Tibial nerve (tissue), 4 donors: ENCODE data around the gene IQSEC1. TPM values are rescaled to one million over a fixed set of nuclear protein-coding genes. Genes with fewer than 3 reads are reported as not detected.
A peak's percentile ranks its signal among the peaks of the same experiment; 100 is the strongest.

Source experiments
- DNase-seq, 2 donors: peaks; one replicate each; pipeline ENCODE4 v3.0.0-alpha.2; 2019; ENCODE audit warnings: low spot score in 2 of 2
- H3K27ac ChIP-seq, 4 donors: fragments of 200-600 bp; sonication (generic) in 3 of 4; one replicate each; pipeline ENCODE4 v1.5.1; 2017 to 2019; ENCODE audit warnings: mild to moderate bottlenecking in 1 of 4
- H3K27me3 ChIP-seq, 2 donors: fragments of 200-600 bp; sonication (generic) in 1 of 2; one replicate each; pipeline versions ENCODE4 v1.5.1 to v1.6.0; 2017 to 2019
- H3K36me3 ChIP-seq, 3 donors: fragments of 200-600 bp; sonication (generic); one replicate each; pipeline ENCODE4 v1.5.1; 2018 to 2019
- H3K4me1 ChIP-seq, 4 donors: fragments of 200-600 bp; sonication (generic) in 3 of 4; one replicate each; pipeline ENCODE4 v1.5.1; 2017 to 2019
- H3K4me3 ChIP-seq, 4 donors: fragments of 200-600 bp; sonication (generic) in 3 of 4; one replicate each; pipeline ENCODE4 v1.5.1; 2017 to 2019; ENCODE audit warnings: mild to moderate bottlenecking in 1 of 4, moderate library complexity in 1 of 4
- H3K9me3 ChIP-seq, 4 donors: fragments of 200-600 bp; sonication (generic) in 3 of 4; one replicate each; pipeline ENCODE4 v1.5.1; 2017 to 2019
- CTCF ChIP-seq, 5 experiments: fragments of 200-600 bp in 3 of 5; fragments of 450-650 bp in 2 of 5; sonication (generic) in 3 of 5; IDR thresholded peaks; one replicate each; pipeline ENCODE4 v1.5.1; 2016 to 2019; ENCODE audit warnings: antibody characterized with exemption in 5 of 5, mild to moderate bottlenecking in 3 of 5, moderate library complexity in 2 of 5
- EP300 ChIP-seq, 2 donors: sonication (generic); formaldehyde crosslinking; IDR thresholded peaks; one replicate each; pipeline ENCODE4 v1.6.1; 2017; ENCODE audit warnings: antibody characterized with exemption in 2 of 2, mild to moderate bottlenecking in 1 of 2
- POLR2A ChIP-seq, 2 donors: fragments of 450-650 bp; IDR thresholded peaks; one replicate each; pipeline ENCODE4 v1.6.1; 2017; ENCODE audit warnings: antibody characterized with exemption in 2 of 2, mild to moderate bottlenecking in 2 of 2, moderate library complexity in 2 of 2
- WGBS, 2 donors: methylation state at CpG; one replicate each; pipeline ENCODE4 v1.1.5; 2018; 5-methylcytosine and 5-hydroxymethylcytosine counted together
- total RNA-seq, 4 donors: library from RNA; depleted of rRNA; stranded (reverse); fragments of >200 nt; gene quantifications; one replicate each; pipeline ENCODE4 v1.1.0, GENCODE V29; 2016

The IQSEC1 gene
- total RNA-seq, 4 donors from 2014 or later, result 58.2 to 77.5 (median 68.6) TPM

GRCh38 chr3:13046569-13047274 lies 26.5 kb downstream of the IQSEC1 start:
- no peak for TF ChIP-seq CTCF (IDR thresholded peaks at IDR 0.05)
- TF ChIP-seq POLR2A (IDR thresholded peaks at IDR 0.05), result no peak
- TF ChIP-seq EP300 (IDR thresholded peaks at IDR 0.05), result no peak
- no peak for DNase-seq
- no peak overlapping the region for H3K4me3 ChIP-seq
- H3K4me1 ChIP-seq, result peaks cover 0 to 4% (median 0%) of the 10 kb centered on the region in 4 donors
- no peak overlapping the region for H3K27ac ChIP-seq
- H3K36me3 ChIP-seq, result no peaks in the 10 kb centered on the region
- no peaks in the 10 kb centered on the region for H3K9me3 ChIP-seq
- WGBS, 2 donors, result 77 to 78% methylated on average over 15 of the region's 15 CpGs
- H3K27me3 ChIP-seq, result no peaks in the 10 kb centered on the region

GRCh38 chr3:13045904-13046568 lies 27.2 kb downstream of the IQSEC1 start:
- WGBS, 2 donors, result 70 to 80% methylated on average over 21 to 22 of the region's 22 CpGs
- no peaks in the 10 kb centered on the region for H3K36me3 ChIP-seq
- peak in 1 of 2 donors; percentile 47 for DNase-seq
- no peak overlapping the region for H3K27ac ChIP-seq
- no peaks in the 10 kb centered on the region for H3K9me3 ChIP-seq
- H3K4me3 ChIP-seq, result no peak overlapping the region
- peaks cover 0 to 4% (median 0%) of the 10 kb centered on the region in 4 donors for H3K4me1 ChIP-seq
- no peaks in the 10 kb centered on the region for H3K27me3 ChIP-seq
- no peak for TF ChIP-seq CTCF (IDR thresholded peaks at IDR 0.05)
- peak in 1 of 2 donors; percentile 63 for TF ChIP-seq EP300 (IDR thresholded peaks at IDR 0.05)

GRCh38 chr3:13045241-13045903 lies 27.9 kb downstream of the IQSEC1 start:
- 89 to 90% methylated on average over 14 to 15 of the region's 16 CpGs for WGBS, 2 donors
- TF ChIP-seq CTCF (IDR thresholded peaks at IDR 0.05), result no peak
- TF ChIP-seq EP300 (IDR thresholded peaks at IDR 0.05), result no peak
- TF ChIP-seq POLR2A (IDR thresholded peaks at IDR 0.05), result no peak
- H3K36me3 ChIP-seq, result no peaks in the 10 kb centered on the region
- H3K4me3 ChIP-seq, result no peak overlapping the region
- H3K27me3 ChIP-seq, result no peaks in the 10 kb centered on the region
- H3K4me1 ChIP-seq, result peaks cover 0 to 4% (median 0%) of the 10 kb centered on the region in 4 donors
- DNase-seq, result no peak
- H3K9me3 ChIP-seq, result no peaks in the 10 kb centered on the region
- H3K27ac ChIP-seq, result no peak overlapping the region

- WGBS, 2 donors, result 74 to 81% methylated on average over 13 of the region's 13 CpGs
- Histone ChIP-seq H3K9me3 (no peaks in the 10 kb centered on the region), H3K36me3 (no peaks in the 10 kb centered on the region), H3K4me1 (peaks cover 0 to 4% (median 0%) of the 10 kb centered on the region in 4 donors), H3K27ac (no peak overlapping the region), H3K4me3 (no peak overlapping the region), H3K27me3 (no peaks in the 10 kb centered on the region)
- TF ChIP-seq POLR2A (IDR thresholded peaks at IDR 0.05) (no peak), CTCF (IDR thresholded peaks at IDR 0.05) (no peak), EP300 (IDR thresholded peaks at IDR 0.05) (no peak)
- DNase-seq, result no peak
Measured at GRCh38 chr3:13044496-13045240, 28.6 kb downstream of the IQSEC1 start.
